Choroid plexus epithelial cell (primary cell): Measurements from ENCODE around the gene CACNA1G.

Experiments used
- DNase-seq: peaks from one replicate; pipeline ENCODE4 v3.0.0-alpha.2; 2010; ENCODE audit warnings: low read depth
- H3K4me3 ChIP-seq: 2 replicates; pipeline ENCODE4 v1.5.1; 2011; ENCODE audit warnings: low read depth, mild to moderate bottlenecking, control low read depth, low read length, moderate library complexity
- CTCF ChIP-seq: conservative IDR thresholded peaks from 2 replicates; pipeline ENCODE4 v1.5.1; 2011; ENCODE audit warnings: low read depth, mild to moderate bottlenecking, control low read depth, inconsistent platforms, low read length, moderate library complexity

Gene CACNA1G

GRCh38 chr17:50602836-50603235 lies 42.3 kb downstream of the CACNA1G start:
- no peak for TF ChIP-seq CTCF
- no peak overlapping the region for H3K4me3 ChIP-seq

DNA sequence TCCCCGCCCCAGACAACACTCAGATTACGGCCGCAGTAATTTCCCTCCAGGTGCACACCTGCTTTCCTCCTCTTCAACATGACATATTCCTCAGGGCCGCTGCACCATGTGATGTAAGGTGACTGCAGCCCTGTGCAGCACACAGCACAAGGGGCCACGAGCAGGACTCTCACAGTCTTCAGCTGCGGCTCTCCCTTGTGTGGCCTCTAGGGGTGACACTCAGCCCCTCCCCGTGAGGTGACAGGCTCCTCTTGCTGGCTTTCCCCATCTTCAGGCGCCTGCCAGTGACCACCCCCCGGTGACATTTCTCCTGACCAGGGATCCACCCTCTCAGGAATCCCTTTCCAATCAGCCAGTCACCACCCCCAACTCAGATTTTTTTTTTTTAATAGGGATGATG lies 42.8 kb downstream of the CACNA1G start:
- DNase-seq: no peak
- TF ChIP-seq CTCF: peak; percentile 5
- no peak overlapping the region for H3K4me3 ChIP-seq

More at GRCh38 chr17:50602836-50603235, 42.3 kb downstream of the CACNA1G start:
- no peak for DNase-seq

GRCh38 chr17:50604513-50604912 lies 44.0 kb downstream of the CACNA1G start:
- no peak for TF ChIP-seq CTCF
- DNase-seq: peak; percentile 46
- no peak overlapping the region for H3K4me3 ChIP-seq

DNA sequence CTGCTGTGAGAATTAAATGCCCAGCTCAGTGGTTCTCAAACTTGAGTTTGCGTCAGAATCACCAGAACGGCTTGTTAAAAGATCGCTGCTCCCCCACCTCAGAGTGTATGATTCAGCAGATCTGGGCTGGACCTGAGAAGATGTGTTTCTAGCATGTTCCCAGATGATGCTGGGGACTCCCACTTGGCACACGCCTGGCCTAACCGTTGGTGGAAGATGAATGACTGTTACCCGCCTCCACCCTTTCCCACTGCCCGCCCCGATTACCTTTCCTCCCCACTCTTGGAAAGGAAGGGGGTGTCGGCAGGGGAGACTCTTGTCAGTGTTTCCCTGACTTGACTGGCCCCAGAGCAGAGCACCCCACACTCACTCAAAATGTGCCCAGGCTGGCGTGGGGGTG lies 44.9 kb downstream of the CACNA1G start:
- no peak for DNase-seq
- TF ChIP-seq CTCF: no peak
- no peak overlapping the region for H3K4me3 ChIP-seq

DNA sequence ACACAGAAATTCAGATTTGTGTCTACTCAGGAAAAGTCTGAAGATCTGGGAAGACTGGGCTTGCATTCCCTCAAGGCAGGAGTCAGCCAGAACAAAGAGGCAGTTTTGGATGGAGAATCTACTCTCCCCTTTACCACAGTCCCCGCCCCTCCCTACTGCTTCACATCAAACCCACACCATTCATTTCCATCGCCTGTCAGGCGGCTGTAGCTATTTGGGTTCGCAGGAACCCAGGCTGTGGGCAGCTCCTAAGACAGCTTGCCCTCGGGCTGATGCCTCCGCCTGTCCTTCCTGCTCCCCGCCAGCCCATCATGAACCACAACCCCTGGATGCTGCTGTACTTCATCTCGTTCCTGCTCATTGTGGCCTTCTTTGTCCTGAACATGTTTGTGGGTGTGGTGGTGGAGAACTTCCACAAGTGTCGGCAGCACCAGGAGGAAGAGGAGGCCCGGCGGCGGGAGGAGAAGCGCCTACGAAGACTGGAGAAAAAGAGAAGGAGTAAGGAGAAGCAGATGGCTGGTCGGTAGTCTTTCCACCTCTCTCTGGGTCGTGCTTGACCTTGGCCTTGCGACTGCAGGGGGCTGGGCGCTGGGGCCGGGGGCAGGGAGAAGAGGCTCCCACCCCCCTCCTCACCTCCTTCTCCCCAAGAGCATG lies 47.1 kb downstream of the CACNA1G start:
- H3K4me3 ChIP-seq: no peak overlapping the region
- no peak for TF ChIP-seq CTCF
- no peak for DNase-seq

DNA sequence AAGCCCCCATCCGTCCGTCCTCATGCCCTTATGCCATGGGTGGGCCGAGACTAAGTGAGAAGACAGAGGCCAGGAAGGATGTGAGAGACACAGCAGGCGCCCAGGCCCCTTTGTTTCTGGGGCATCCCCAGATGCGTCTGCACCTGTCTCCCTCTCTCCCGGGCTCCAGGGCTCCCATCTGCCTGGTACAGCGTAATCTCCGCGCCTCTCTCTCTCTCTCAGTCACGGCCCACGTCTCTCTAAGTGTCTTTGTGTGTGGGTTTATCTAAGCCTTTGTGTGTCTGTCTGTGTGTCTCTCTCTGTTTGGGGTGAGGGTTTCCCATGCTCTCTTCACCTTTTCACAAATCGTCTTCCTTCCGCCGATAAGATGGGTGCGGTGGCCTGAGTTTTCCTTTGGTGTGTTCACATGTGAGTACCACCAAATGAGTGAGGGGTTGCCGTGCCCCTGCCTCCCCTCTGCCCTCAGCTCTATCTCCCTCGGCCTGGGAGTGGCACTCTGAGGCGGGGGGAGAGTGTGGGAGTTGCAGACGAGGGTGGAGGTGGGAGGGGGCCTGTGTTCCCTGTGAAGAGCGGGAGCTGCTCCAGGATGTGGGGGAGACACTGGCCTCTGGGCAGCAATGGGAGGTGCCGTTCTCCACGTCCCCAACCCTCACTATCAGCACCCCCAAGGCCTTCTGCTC lies 48.3 kb downstream of the CACNA1G start:
- TF ChIP-seq CTCF: no peak
- no peak overlapping the region for H3K4me3 ChIP-seq
- DNase-seq: no peak
